Upper lobe of left lung (tissue), 4 donors: ENCODE results near the gene UBE3B.
"Not testable (repeated sequence)": the region's sequence is repeated elsewhere in the genome, so short reads cannot be mapped to it uniquely, and the experiment has no call there.

ENCODE experiments used
- CTCF ChIP-seq, 6 experiments: fragments of 450-650 bp in 4 of 6; fragments of 200-600 bp in 2 of 6; sonication (generic) in 2 of 6; IDR thresholded peaks; one replicate each; pipeline ENCODE4 v1.5.1; 2016 to 2019; ENCODE audit warnings: antibody characterized with exemption in 6 of 6
- EP300 ChIP-seq, 4 donors: sonication (generic); formaldehyde crosslinking; IDR thresholded peaks; one replicate each; pipeline ENCODE4 v1.5.1; 2017; ENCODE audit warnings: antibody characterized with exemption in 4 of 4, control low read depth in 2 of 4
- POLR2A ChIP-seq, 4 donors: fragments of 450-650 bp; IDR thresholded peaks; one replicate each; pipeline ENCODE4 v1.5.1; 2016 to 2017; ENCODE audit warnings: antibody characterized with exemption in 4 of 4, mild to moderate bottlenecking in 2 of 4
- POLR2AphosphoS5 ChIP-seq, 2 donors: sonication (generic); formaldehyde crosslinking; IDR thresholded peaks; one replicate each; pipeline ENCODE4 v1.5.1; 2017; ENCODE audit warnings: antibody characterized with exemption in 2 of 2

- TF ChIP-seq CTCF, POLR2A, EP300, POLR2AphosphoS5 (IDR thresholded peaks at IDR 0.05): not testable (repeated sequence)
Measured at GRCh38 chr12:109473526-109474270, 3.7 kb upstream of the UBE3B start.
